Left hindlimb (tissue), 1 donor: ENCODE measurements around the gene ATF1.
"Not testable (repeated sequence)": the region's sequence is repeated elsewhere in the genome, so short reads cannot be mapped to it uniquely, and the experiment has no call there.

Experiments
- DNase-seq: peaks from one replicate; pipeline ENCODE4 v3.0.0-alpha.2; 2018

Gene ATF1

DNA sequence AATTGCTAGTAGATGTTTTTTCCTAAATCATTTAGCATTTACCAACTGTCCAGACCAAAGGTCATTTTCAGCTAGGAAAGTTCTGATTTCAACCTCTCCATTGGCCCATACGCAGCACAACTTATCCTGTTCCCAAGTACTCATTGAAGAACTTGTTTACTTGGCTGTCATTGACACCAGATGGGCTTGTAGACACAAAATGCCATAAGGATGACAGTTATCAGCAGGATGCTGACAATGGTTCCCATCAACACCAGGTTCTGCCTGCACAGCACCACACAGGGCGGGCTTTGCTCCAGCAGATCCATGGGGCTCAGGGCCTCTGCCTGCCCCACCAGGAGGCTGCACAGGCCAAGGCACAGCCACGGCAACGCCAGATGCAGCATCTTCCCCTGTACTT, 42.3 kb downstream of the ATF1 start:
- no peak for DNase-seq

DNA sequence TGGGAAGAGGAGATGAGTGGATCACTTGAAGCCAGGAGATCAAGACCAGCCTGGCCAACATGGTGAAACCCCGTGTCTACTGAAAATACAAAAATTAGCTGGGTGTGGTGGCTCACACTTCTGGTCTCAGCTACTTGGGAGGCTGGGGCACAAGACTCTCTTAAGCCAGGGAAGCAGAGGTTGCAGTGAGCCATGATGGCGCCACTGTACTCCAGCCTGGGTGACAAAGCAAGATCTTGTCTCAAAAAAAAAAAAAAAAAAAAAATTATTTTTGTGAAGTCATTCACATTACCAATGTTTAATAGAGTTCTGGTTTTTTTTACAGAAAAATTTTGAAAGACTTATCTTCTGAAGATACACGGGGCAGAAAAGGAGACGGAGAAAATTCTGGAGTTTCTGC, 45.2 kb downstream of the ATF1 start:
- not testable (repeated sequence) for DNase-seq

DNA sequence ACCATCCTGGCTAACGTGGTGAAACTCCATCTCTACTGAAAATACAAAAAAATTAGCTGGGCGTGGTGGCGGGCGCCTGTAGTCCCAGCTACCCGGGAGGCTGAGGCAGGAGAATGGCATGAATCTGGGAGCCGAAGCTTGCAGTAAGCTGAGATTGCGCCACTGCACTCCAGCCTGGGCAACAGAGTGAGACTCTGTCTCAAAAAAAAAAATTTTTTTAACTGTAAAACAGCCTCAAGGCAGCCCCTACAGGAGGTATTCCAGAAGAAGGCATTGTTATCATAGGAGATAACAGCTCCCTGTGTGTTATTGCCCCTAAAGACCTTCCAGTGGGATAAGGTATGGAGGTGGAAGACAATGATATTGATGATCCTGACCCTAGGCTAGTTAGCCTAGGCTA, 51.0 kb downstream of the ATF1 start:
- not testable (repeated sequence) for DNase-seq

DNA sequence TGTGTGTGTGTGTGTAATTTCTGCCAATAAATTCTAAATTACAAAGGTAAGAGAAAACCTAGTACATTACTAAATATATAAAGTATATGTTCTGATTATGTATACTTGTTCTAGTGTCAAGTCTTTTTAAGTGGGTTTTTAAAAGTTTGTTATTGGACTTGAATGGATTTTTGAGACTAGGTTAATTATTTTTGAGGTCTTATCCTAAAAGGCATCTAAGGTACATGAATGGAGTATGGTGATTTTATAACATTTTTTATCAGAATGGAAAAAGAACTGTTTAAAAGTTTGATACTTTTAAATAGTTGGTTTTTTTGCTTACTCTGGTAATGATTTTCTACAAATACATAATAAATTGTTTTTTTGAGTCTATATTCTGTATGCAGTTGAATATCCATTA, 56.3 kb downstream of the ATF1 start:
- no peak for DNase-seq

DNA sequence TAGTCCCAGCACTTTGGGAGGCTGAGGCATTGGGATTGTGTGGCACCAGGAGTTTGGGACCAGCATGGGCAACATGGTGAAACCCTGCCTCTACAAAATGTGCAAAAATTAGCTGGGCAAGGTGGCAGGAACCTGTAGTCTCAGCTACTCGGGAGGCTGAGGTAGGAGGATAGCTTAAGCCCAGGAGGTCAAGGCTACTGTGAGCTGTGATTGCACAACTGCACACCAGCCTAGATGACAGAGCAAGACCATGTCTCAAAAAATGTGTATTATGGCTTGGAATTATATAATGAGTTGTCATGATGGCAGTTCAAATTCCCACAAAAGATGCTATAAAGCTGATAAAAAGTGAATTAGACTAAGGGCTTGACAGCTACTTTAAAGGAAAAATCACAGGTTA, 58.2 kb downstream of the ATF1 start:
- no peak for DNase-seq

DNA sequence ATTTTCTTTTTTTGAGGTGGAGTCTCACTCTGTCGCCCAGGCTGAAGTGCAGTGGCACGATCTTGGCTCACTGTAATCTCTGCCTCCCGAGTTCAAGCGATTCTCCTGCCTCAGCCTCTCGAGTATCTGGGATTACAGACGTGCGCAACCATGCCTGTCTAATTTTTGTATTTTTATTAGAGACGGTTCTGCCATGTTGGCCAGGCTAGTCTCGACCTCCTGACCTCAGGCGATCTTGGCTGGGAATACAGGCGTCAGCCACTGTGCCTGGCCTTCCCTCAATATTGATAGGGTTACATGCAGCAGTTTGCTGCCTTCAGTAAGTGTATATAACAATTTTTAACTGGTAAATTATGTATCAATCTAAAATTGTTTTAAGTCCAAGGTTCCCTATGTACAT, 59.8 kb downstream of the ATF1 start:
- DNase-seq, result not testable (repeated sequence)

DNA sequence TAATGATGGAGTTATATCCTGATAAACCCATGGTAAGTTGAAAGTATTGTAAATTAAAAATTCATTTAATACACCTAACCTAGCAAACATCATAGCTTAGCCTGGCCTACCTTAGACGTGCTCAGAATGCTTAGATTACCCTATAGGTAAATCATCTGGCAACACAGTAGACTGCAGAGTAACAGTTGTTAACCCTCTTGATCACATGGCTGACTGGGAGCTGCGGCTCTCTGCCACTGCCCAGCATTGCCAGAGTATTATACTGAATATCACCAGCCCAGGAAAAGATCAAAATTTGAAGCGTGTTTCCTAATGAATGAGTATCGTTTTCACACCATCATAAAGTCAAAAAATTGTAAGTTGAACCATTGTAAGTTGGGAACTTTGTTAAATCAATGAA, 61.0 kb downstream of the ATF1 start:
- no peak for DNase-seq

DNA sequence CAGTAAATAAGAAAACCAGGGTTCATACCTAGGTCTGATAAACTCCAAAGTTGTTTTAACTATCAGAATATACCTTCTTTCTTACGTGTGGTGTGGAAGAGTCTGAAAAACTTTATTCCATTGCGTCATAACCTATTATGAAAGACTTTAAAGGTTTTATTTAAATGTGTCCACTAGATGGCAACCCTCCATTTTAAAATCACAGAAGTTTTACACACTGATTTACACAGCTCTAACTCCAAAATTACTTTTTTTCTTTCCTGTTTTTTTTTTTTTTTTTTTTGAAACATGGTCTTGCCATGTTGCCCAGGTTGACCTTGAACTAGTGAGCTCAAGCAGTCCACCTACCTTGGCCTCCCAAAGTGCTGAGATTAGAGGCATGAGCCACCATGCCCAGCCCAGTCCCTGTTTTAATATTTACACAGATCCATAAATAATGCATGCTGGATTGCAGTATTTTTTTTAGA, 61.5 kb downstream of the ATF1 start:
- DNase-seq, result no peak

DNA sequence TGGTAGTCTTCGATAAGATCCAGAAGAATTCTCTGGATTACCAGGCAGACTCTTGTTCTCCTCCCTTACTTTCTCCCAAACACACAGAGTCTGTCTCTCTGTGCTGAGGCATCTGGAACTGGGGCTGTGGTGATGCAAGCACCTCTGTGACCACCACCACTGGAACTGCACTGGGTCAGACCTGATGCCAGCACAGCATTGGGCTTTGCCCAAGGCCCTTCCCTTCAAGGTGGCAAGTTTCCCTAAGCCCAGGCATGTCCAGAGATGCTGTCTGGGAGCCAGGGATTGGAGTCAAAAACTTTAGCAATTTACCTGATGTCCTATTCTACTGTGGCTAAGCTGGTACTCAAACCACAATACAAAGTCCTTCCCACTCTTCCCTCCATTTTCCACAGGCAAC, 64.2 kb downstream of the ATF1 start:
- DNase-seq, result no peak

DNA sequence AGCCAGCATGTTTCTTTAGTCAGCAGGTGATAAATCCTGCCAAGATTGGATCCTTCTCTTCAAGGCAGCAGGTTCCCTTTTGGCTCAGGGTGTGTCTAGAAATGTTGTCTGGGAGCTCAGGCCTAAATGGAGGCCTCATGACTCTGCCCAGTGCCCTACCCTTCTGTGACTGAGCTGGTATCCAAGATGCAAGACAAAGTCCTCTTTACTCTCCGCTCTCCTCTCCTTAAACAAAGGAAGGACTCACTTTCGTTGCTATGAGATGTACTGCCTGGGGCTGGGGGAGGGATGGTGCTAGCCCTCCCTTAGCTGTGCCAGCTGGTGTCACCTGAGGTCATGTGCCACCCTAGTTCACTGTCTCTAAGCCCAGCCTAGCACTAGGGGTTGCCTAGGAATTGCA, 65.0 kb downstream of the ATF1 start:
- no peak for DNase-seq

DNA sequence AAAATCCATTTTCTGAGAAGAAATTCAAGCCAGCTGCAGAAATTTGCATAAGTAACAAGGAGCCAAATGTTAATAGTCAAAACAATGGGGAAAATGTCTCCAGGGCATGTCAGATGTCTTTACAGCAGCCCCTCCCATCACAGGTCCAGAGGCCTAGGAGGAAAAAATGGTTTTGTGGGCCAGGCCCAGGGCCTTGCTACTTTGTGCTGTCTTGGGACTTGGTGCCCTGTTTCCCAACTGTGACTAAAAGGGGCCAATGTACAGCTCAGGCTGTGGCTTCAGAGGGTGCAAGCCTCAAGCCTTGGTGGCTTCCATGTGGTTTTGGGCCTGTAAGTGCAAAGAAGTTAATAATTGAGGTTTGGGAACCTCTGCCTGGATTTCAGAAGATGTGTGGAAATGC, 69.9 kb downstream of the ATF1 start:
- not testable (repeated sequence) for DNase-seq

DNA sequence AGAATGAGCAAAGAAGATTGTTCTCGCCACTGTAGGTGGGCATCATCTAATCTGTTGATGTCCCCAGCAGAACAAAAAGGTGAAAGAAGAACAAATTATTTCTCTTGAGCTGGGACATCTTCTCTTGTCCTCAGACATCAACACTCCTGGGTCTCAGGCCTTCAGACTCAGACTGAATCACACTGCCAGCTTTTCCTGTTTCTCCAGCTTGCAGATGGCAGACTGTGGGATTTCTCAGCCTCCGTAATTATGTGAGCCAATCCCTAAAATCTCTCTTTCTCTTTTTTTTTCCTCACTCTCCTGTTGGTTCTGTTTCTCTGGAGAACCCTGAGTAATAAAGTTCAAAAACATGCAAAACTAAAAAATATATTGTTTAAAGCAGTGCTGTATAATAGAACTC, 75.1 kb downstream of the ATF1 start:
- no peak for DNase-seq

DNA sequence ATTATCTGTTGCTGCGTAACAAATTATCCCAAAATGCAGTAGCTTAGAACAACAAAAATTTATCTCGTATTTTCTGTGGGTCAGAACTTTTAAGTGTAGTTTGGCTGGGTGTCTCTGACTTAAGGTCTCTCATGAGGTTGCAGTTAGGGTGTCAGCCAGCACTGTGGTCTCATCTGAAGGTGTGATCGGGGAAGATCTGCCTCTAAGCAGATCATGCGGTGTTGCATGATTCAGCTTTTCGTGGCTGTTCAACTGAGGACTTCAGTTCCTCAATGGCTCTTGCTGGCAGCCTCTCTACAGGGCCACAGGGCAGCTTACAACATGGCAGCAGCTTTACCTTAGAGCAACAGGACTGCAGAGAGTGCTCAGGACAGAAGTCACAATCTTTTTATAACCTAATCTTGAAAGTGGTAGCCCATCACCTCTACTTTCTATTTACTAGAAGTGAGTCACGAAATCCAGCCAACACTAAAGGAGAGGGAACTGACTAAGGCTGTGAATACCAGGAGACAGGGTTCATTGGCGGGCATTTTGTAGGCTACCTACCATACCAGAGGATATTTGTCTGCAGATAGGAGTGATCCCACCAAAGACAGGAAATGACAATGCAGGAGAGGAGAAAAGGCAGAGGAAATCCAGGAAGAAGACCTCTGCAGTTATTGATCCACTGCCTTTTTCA, 77.0 kb downstream of the ATF1 start:
- no peak for DNase-seq

DNA sequence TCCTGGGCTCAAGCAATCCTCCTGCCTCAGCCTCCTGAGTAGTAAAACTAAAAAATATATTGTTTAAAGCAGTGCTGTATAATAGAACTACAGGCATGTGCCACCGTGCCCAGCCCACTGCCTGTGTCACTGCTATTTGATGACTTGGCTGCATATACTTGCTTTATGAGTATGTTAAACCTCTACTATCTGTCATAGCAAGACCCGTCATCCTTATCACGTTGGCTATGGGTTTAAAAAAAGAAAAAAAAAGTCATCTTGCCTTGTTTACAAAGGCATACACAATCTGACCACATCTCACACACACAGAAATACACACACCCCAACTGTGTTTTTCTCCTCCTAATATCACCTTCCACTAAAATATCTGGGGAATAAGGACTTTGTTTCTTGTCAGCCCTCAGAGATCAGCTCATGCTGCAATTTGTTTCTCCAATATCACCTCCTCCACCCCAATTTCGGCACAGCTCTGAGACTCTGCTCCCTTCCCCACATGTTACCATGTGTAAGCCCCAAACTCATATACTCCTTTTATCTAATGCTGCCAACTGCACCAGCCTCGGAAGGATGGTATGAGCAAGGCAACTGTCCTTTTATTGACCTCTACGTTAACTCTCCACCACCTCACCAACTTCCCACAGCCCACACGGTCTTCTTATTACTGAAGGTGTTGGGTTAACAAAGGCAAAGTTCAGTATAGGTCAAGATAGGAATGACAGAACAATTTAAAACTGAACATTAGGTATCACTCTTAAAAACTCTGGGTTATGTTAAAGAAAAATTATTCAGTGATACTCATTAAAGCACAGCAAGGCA, 78.0 kb downstream of the ATF1 start:
- no peak for DNase-seq

DNA sequence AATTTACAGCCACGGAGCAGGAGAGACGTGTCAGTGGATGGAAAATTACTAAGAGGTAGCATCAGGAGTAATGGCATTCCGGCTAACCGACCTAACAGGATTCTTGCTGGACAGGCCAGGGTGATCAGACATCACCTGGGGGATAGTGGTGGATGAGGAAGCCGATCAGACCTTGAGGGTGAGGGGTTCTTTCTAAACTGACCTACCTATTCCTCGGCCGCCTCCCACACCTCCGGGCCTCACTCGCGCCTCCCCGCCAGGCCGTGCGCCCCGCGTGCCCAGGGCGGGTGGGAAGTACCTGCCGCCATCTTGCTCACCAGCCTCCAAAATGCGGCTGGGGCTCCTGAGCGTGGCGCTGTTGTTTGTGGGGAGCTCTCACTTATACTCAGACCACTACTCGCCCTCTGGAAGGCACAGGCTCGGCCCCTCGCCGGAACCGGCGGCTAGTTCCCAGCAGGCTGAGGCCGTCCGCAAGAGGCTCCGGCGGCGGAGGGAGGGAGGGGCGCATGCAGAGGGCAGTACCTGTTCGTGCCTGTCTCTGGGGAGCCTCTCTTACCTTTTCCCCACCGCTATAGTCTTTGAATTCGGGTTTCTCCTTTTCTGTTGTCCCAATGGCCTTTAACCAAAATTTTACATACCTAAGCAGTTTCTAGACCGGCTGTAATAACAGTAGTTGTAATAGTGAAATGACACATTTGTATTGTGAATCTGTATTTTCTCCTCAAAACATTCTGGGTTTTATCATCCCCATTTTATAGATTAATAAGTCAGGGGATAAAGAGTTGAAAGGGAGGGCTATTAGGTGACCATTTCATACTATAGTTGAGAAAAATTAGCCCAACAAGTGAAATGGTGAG, 79.0 kb downstream of the ATF1 start, which contains the start of gene TMPRSS12:
Gene TMPRSS12, plus strand, starts transcription at position 290 of the 857 bp plus-strand sequence. Its CDS starts 39 bp downstream, at position 329.
- DNase-seq, result no peak

DNA sequence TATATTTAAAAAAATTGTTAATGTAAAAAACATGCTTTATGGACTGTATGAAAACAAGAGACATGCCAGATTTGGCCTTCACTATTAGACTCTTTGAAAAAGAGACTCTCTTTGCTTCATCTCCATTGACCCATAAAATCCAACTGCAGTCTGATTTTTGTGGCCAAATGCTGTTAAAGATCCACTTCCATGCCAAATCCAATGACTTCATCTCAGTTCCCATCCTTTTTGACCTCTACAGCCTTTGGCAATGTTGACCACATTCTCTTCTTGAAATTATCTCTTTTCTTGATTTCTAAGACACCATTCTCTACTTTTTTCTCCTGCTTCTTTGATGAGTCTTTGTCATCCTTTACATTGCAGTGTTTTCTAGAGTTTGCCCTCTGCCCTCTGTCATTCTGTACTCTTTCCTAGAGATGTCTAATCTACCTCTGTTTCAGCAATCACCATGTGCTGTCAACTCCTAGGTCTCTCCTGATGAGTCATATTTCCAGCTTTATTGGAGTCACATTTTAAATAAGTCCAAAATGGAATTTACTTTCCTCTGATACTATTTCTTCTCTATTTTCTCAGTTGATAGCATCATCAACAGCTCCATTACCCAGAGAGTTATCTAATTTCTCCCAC, 81.2 kb downstream of the ATF1 start:
- no peak for DNase-seq

DNA sequence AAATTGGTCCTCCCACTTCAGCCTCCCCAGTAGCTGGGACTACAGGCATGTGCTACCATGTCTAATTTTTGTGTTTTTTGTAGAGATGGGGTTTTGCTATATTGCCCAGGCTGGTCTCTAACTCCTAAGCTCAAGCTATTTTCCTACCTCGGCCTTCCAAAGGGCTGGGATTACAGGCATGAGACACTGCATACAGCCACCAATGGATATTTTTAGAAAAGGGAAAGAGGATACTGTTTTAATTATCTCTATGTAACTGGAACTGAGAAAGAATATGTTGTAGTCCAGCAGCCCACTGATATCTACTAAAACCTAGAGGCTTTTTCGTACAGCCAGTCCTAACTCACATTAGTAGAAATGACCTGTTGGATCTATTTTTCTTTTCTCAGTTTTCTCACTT, 85.1 kb downstream of the ATF1 start:
- DNase-seq, result no peak

DNA sequence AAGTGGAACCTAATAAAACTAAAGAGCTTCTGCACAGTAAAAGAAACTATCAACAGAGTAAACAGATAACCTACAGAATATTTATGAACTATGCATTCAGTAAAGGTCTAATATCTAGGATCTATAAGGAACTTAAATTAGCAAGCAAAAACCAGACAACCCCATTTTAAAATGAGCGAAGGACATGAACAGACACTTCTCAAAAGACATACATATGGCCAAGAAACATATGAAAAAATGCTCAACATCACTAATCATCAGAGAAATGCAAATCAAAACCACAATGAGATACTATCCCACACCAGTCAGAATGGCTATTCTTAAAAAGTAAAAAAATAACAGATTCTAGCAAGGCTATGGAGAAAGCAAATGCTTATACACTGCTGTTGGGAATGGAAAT, 91.3 kb downstream of the ATF1 start:
- DNase-seq, result not testable (repeated sequence)

DNA sequence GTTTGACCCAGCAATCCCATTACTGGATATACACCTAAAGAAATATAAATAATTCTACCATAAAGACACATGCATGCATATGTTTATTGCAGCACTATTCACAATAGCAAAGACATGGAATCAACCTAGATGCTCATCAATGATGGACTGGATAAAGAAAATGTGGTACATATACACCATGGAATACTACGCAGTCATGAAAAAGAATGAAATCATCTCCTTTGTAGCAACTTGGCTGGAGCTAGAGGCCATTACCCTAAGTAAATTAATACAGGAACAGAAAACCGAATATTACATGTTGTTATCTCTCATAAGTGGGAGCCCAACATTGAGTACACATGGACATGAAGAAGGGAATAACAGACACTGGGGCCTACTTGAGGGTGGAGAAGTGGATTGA, 91.8 kb downstream of the ATF1 start:
- DNase-seq, result not testable (repeated sequence)

DNA sequence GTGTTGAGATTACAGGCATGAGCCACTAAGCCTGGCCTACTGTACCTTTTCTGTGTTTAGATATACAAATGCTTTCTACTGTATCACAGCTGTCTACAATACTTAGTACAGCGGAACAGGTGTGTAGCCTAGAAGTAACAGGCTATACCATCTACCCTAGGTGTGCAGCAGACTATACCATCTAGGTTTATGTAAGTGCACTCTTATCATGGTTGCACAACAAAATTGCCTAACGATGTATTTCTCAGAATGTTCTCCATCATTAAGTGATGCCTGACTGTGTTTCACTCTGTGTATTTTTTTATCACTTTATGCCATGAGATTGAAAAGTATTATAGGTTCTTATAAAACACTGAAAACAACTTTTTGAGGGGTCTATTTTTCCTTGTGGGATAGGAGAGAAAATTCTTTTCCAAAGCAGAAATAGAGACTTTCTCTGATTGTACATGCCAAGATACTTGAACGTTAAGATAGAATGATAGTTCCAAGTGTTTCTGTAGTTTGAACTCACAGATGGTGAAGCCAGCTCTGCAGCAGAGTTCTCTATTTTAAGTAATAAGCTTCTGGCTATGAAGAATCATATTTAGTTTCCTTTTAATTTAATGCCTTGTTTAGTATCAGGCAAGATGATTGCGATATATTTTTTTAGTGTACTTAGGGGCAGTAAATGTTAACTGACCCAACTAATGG, 95.9 kb downstream of the ATF1 start:
- DNase-seq, result no peak

DNA sequence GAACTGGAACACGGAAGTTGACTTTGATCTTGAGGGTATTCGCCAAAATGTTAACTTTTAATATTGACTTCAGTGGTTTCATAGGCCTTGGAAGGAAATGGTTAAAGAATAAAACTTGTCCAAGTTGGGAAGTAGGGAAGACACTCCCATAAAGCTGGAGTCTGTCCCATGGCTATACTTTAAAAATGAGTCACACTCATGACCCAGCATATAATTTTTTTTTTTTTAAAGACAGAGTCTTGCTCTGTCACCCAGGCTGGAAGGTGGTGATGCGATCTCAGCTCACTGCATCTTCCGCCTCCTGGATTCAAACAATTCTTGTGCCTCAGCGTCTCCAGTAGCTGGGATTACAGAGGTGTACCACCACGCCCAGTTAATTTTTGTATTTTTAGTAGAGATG, 98.4 kb downstream of the ATF1 start:
- DNase-seq, result no peak

DNA sequence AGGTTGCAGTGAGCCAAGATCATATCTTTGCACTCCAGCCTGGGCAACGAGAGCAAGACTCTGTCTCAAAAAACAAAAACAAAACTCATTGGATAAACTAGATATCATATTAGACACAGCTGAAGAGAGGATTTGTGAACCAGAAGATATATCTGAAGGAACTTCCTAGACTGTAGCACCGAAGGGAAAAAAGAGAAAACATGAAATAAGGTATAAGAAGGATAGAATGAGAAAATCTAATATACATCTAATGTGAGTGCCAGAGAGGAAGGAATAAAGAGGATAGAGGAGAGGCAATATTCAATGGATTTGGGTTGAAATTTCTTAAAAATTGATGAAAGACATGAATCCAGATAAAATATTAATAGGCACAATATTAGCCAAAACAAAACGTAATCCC, 101.4 kb downstream of the ATF1 start:
- DNase-seq, result no peak
